NCI-H2081 treated with DMSO at 0.1 percent for 48 hours (cell line): ENCODE data around the gene CUX1.
"Not testable (repeated sequence)": the region's sequence is repeated elsewhere in the genome, so short reads cannot be mapped to it uniquely, and the experiment has no call there.

Experiments used
- DNase-seq: peaks from one replicate; lab custom pipeline; 2025; lab: John Stamatoyannopoulos, UW

Gene CUX1

GRCh38 chr7:101984133-101984879 is 166.9 kb downstream of the CUX1 start:
- no peak for DNase-seq

- DNase-seq: no peak
Measured at GRCh38 chr7:101985057-101985902, 167.9 kb downstream of the CUX1 start.

GRCh38 chr7:101985903-101986734 is 168.7 kb downstream of the CUX1 start:
- DNase-seq: no peak

- no peak for DNase-seq
Measured at GRCh38 chr7:101987494-101987893, 170.1 kb downstream of the CUX1 start.

GRCh38 chr7:101988060-101988459 is 170.6 kb downstream of the CUX1 start:
- not testable (repeated sequence) for DNase-seq

- DNase-seq: no peak
Measured at GRCh38 chr7:101988513-101988912, 171.1 kb downstream of the CUX1 start.

GRCh38 chr7:101989101-101989500 is 171.7 kb downstream of the CUX1 start:
- no peak for DNase-seq

GRCh38 chr7:101990811-101991418 is 173.5 kb downstream of the CUX1 start:
- no peak for DNase-seq

GRCh38 chr7:101991860-101992259 is 174.4 kb downstream of the CUX1 start:
- no peak for DNase-seq

GRCh38 chr7:101993311-101993710 is 175.9 kb downstream of the CUX1 start:
- no peak for DNase-seq

- DNase-seq: no peak
Measured at GRCh38 chr7:101995121-101995520, 177.7 kb downstream of the CUX1 start.

GRCh38 chr7:101996131-101996691 is 178.8 kb downstream of the CUX1 start:
- no peak for DNase-seq

- DNase-seq: no peak
Measured at GRCh38 chr7:101996876-101997275, 179.4 kb downstream of the CUX1 start.

GRCh38 chr7:101998029-101998905 is 180.8 kb downstream of the CUX1 start:
- DNase-seq: no peak

GRCh38 chr7:101998906-101999240 is 181.4 kb downstream of the CUX1 start:
- no peak for DNase-seq

GRCh38 chr7:101999393-101999792 is 182.0 kb downstream of the CUX1 start:
- DNase-seq: no peak

- DNase-seq: no peak
Measured at GRCh38 chr7:102000123-102000522, 182.7 kb downstream of the CUX1 start.

- no peak for DNase-seq
Measured at GRCh38 chr7:102004229-102004628, 186.8 kb downstream of the CUX1 start.

- no peak for DNase-seq
Measured at GRCh38 chr7:102004848-102005247, 187.4 kb downstream of the CUX1 start.

- DNase-seq: no peak
Measured at GRCh38 chr7:102005933-102006480, 188.6 kb downstream of the CUX1 start.
